Hematopoietic multipotent progenitor cell treated with erythropoietin and hydrocortisone succinate and interleukin-3 and kit ligand, for 17 days (in vitro differentiated cells): ENCODE measurements around the gene IDUA.
"Not testable (repeated sequence)": the region's sequence is repeated elsewhere in the genome, so short reads cannot be mapped to it uniquely, and the experiment has no call there.

Source experiments
- DNase-seq: peaks from one replicate; pipeline ENCODE4 v3.0.0-alpha.2; 2015; ENCODE audit warnings: low spot score

Gene IDUA

DNA sequence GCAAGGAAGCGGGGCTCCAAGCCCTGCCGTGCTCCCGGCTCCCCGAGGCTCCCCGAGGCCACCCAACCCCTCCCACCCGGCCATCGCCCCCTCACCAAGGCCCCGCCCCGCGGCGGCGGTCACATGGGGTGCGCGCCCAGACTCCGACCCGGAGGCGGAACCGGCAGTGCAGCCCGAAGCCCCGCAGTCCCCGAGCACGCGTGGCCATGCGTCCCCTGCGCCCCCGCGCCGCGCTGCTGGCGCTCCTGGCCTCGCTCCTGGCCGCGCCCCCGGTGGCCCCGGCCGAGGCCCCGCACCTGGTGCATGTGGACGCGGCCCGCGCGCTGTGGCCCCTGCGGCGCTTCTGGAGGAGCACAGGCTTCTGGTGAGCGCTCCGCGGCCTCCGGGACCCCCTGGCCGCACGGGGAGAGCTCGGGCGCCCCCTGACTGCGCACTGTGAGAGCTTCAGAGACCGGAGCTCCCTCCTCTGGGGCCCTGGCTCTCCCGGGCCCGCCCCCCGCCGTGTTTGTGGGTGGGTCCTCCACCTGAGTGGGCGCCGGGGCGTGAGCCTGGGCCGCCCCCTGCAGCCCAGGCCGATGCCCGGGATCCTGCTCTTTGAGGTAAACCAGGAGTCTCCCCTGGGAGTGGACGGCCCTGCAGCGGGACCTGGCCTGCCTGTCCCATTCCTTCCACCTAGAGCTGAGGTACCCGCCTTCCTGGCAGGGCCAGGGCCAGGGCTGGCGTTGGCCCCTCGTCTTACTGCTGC, at the start of gene IDUA:
Gene IDUA (plus strand): TSS at position 166 of the 745 bp plus-strand sequence. CDS start 41 bp downstream, at position 207.
- DNase-seq: peak; percentile 28

GRCh38 chr4:939508-939907, 47.3 kb upstream of the IDUA start:
- not testable (repeated sequence) for DNase-seq

DNA sequence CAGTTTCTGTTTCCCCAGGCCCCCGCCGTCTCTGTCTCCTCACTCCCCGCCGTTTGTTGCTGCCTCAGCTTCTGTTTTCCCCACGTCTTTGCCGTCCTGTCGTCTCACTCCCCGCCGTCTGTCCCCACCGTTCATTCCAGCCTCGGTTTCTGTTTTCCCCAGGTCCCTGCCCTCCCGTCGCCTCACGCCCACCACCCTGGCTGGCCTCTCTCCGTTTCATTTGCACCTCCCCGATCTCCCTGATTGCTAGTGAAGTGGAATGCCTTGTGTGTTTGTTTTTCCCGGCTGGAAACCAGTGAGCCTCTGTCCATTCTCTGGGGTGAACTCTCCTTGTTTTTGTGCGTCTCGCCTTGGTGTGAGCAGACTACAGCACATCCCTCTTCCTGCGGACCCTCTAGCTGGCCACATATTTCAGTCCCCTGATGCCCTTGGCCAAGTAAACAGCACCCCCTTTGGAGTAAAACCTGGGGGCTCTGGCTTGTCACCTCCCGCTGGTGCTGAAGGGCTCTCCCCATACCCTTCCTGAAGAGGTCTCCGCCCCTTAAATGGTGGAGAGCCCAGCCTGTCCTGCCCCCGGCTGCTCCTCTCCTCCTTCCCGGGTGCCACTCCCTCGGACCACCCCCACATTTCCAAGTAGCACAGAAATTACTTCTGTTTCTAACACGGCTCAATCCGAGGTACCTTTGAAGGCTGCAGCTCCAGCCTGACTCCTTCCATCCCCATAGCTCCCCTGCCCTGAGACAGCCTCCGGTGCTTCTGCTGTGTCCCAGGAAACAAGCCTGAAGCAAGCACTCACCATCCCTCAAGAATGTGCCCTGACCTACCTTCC, 41.4 kb upstream of the IDUA start:
- no peak for DNase-seq

- DNase-seq: no peak
These were observed 40.8 kb upstream of the IDUA start for GRCh38 chr4:946103-946450.

- DNase-seq: no peak
These were observed 40.0 kb upstream of the IDUA start for GRCh38 chr4:946517-947471.

DNA sequence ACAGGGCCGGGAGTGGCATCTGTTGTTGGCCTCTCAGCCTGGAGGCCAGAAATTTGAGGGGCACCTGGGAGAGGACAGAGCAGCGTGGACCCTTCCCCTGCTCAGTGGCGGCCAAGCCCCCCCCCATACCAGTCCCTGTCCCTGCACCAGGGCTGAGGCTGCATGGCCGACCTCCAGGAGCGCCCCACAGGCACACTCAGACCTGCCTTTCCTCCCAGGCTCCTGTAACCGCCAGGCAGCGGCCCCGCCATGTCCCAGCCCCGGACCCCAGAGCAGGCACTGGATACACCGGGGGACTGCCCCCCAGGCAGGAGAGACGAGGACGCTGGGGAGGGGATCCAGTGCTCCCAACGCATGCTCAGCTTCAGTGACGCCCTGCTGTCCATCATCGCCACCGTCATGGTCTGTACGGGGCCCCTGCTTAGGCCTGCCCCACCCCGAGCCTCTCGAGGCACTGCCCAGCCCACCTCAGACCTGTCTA, 39.3 kb upstream of the IDUA start:
- no peak for DNase-seq

GRCh38 chr4:948101-948935, 38.5 kb upstream of the IDUA start:
- DNase-seq: no peak

GRCh38 chr4:948936-949300, 37.9 kb upstream of the IDUA start:
- DNase-seq: no peak

- no peak for DNase-seq
These were observed 37.2 kb upstream of the IDUA start for GRCh38 chr4:949656-950055.

DNA sequence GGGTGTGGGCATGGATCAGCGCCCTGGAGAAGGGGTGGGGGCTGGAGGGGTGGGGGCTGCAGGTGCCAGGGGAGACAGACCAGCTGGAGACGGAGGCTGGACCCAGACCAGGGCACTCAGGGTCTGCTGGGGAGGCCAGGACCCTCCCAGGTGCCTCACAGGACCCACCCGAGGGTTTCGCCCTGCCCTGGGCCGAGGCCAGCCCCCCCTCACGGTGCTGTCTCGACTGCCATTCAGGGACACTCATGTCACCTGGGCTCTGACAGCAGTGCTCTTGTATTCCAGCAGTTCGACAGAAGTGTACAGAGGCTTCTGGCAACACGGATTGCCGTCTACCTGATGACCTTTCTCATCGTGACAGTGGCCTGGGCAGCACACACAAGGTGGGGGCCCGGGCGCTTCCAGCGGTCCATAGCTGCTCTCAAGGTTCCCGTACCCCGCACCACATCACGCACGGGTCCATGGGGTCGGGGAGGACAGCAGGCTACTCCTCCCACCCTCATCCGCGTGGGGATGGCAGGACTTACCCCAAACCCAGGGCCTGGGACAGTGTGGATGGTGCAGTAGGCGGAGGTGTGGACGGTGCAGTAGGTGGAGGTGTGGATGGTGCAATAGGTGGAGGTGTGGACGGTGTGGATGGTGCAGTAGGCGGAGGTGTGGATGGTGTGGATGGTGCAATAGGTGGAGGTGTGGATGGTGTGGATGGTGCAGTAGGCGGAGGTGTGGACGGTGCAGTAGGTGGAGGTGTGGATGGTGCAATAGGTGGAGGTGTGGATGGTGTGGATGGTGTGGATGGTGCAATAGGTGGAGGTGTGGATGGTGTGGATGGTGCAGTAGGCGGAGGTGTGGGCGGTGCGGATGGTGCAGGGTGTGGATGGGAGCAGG, 36.5 kb upstream of the IDUA start:
- no peak for DNase-seq

DNA sequence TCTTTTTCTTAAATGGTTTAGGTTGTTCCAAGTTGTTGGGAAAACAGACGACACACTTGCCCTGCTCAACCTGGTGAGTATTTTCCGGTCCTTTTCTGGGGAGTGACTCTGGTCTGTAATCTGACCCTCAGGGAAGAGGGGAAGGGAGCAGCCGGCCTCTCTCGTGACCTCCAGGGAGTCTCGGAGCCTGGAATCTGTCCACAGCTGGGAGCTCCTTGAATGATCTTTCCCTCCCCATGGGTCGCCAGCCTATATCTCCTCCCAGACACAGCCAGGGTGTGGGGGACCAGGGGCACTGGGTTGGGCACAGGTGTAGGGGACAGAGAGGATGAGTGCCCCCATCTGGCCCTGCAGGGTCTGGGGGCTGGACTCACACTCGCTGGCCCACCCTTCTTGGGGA, 35.7 kb upstream of the IDUA start:
- DNase-seq: no peak

DNA sequence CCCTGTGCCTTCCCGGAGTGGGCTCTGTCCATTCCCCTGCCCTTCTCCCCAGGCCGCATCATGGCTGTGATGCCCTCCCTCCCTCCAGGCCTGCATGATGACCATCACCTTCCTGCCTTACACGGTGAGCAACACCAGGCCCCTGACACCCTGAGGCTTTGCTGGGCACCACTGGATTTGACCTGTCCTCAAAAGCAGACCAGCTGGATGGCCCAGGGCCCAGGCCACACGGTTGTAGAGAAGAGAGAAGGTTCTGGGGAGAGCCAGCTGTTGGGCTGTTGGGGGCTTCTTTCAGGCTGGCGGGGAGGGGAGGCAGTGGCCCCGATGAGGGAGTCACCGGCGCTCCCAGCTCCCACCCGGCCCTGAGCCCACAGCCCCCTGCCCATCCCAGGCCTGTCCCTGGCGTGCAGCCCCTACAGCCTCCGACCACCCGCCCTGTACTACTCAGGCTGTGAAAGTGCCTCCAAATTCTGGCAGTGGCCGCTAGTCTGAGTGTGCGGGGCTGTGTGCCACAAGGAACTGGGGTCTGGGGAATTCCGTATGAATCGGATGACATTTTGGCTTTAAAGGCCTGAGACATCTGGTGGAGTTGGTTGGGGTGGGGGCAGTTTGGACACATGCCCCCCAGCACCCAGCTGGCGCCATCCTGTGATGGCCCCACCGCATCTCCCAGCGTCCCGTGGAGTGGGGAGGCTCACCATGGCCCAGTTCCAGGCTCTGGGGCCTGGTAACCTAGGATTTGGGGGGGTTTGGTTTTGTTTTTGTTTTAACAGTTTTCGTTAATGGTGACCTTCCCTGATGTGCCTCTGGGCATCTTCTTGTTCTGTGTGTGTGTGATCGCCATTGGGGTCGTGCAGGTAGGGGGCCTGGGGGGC, 35.0 kb upstream of the IDUA start:
- DNase-seq: no peak

GRCh38 chr4:952881-953573, 33.8 kb upstream of the IDUA start:
- no peak for DNase-seq

DNA sequence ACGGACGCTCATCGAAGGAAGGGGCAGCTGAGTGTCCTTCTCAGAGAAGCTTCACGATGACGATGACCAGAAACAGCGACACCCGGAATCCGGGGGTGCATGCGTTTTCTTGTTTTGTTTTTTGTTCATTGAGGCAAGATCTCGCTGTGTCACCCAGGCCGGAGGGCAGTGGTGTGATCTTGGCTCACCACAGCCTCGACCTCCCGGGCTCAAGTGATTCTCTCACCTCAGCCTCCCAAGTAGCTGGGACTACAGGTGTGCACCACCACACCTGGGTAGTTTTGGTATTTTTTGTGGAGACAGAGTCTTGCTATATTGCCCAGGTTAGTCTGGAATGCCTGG, 33.3 kb upstream of the IDUA start:
- DNase-seq: no peak

GRCh38 chr4:954211-955020, 32.4 kb upstream of the IDUA start:
- no peak for DNase-seq

- DNase-seq: no peak
These were observed 31.5 kb upstream of the IDUA start for GRCh38 chr4:955161-955921.

DNA sequence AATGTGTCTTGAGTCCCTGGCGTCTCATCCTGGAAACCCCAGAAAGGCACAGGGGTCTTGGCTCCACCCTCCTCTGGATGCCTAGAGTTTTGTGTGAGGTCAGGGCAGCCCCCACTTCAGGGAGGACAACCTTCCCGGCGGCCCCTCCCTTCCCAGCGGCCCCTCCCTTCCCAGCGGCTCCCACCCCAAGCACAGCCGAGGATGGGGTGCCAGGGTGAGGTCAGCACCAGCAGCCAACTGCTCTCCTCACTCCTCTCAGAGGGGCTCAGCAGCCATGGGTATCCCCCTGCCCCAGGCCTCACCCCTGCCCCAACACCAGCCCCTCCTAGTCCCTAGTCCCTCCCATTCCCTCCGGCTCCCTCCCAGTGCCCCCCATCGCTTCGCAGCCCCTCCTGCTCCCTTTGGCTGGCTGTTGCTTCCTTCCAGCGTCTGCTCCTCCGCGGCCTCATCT, 30.9 kb upstream of the IDUA start:
- no peak for DNase-seq
